ENCODE data around the gene HDAC1. TPM values are rescaled to one million over a fixed set of nuclear protein-coding genes. Genes with fewer than 3 reads are reported as not detected.

HDAC1 gene
- total RNA-seq, 2 experiments from 2014 or later = 56.9 to 61.0 TPM

- Mint-ChIP-seq H3K4me1 (ENCODE audit: low read depth) (peaks cover 27% of the 10 kb centered on the region), H3K27me3 (no peaks in the 10 kb centered on the region), H3K27ac (no peak overlapping the region), H3K9me3 (no peaks in the 10 kb centered on the region), H3K4me3 (no peak overlapping the region), H3K36me3 (ENCODE audit: low read depth) (peaks cover 3% of the 10 kb centered on the region)
- POLR2A ChIA-PET = no interaction called here
- Histone ChIP-seq H3K27ac (ENCODE audit: low read depth in 1 of 2, low read length in 2 of 2) (no peak overlapping the region), H3K4me1 (ENCODE audit: insufficient read depth, low read length) (peaks cover 40% of the 10 kb centered on the region), H3K36me3 (ENCODE audit: insufficient read depth, low read length) (no peaks in the 10 kb centered on the region), H3K27me3 (ENCODE audit: control insufficient read depth in 1 of 2, insufficient read depth in 2 of 2, low read length in 2 of 2) (no peaks in the 10 kb centered on the region), H3K4me3 (ENCODE audit: low read length) (no peak overlapping the region), H3K9me3 (ENCODE audit: control insufficient read depth in 1 of 2, insufficient read depth in 1 of 2, low read length in 2 of 2) (no peaks in the 10 kb centered on the region)
- intact Hi-C loops (cut with DNase I, micrococcal nuclease) = loop anchor here in 1 of 2 experiments (5.0 kb wide), 1 partner anchor 97 kb away; no protein-coding TSS in a partner anchor
- DNase-seq (peak in 2 of 14 experiments; percentile 66 to 76), ATAC-seq (ENCODE audit: poor library complexity) (no peak)
- CTCF ChIA-PET = no interaction called here
- TF ChIP-seq, protein P1, sequence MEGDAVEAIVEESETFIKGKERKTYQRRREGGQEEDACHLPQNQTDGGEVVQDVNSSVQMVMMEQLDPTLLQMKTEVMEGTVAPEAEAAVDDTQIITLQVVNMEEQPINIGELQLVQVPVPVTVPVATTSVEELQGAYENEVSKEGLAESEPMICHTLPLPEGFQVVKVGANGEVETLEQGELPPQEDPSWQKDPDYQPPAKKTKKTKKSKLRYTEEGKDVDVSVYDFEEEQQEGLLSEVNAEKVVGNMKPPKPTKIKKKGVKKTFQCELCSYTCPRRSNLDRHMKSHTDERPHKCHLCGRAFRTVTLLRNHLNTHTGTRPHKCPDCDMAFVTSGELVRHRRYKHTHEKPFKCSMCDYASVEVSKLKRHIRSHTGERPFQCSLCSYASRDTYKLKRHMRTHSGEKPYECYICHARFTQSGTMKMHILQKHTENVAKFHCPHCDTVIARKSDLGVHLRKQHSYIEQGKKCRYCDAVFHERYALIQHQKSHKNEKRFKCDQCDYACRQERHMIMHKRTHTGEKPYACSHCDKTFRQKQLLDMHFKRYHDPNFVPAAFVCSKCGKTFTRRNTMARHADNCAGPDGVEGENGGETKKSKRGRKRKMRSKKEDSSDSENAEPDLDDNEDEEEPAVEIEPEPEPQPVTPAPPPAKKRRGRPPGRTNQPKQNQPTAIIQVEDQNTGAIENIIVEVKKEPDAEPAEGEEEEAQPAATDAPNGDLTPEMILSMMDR (IDR thresholded peaks at IDR 0.05) = no peak
These were observed 47.6 kb downstream of the HDAC1 start for GRCh38 chr1:32339363-32339978.

DNA sequence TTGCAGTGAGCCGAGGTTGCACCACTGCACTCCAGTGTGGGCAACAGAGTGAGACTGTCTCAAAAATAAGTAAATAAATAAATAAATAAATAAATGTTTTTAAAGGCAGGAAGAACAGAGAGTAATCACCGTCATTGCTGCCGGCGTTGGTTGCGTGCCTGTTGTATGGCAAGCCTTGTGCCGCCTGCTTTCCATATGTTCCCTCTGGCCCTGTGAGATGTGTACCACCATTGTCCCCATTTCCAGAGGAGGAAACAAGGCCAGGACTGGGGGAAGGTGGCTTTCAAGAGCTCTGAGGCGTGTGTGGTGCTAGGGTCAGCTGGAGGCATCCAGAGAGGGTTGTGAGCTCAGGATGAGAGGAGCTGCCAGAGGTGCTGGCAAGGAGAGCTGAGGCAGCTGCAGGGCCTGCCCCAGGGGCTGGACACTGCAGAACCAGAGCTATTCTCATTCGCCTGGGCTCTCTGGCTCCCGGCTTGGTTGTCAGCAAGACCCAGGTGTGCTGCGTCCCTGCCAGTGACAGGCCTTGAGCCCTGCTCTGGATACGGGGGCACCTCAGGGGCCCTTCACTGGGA is 49.4 kb downstream of the HDAC1 start:
- H3K27ac ChIP-seq (ENCODE audit: low read depth in 1 of 2, low read length in 2 of 2) = no peak overlapping the region
- no peaks in the 10 kb centered on the region for H3K9me3 ChIP-seq (ENCODE audit: control insufficient read depth in 1 of 2, insufficient read depth in 1 of 2, low read length in 2 of 2)
- H3K4me1 ChIP-seq (ENCODE audit: insufficient read depth, low read length) = peaks cover 48% of the 10 kb centered on the region
- intact Hi-C loops (cut with DNase I, micrococcal nuclease) = no loop called here
- H3K27me3 ChIP-seq (ENCODE audit: control insufficient read depth in 1 of 2, insufficient read depth in 2 of 2, low read length in 2 of 2) = no peaks in the 10 kb centered on the region
- POLR2A ChIA-PET = interaction anchor here (2.2 kb wide), 1 partner anchor 53 kb away, joined by 5 read pairs; the partner anchor contains the start of gene BSDC1
- H3K4me3 ChIP-seq (ENCODE audit: low read length) = no peak overlapping the region
- no peak overlapping the region for H3K4me3 Mint-ChIP-seq
- DNase-seq = no peak
- CTCF ChIA-PET = no interaction called here
- no peaks in the 10 kb centered on the region for H3K36me3 ChIP-seq (ENCODE audit: insufficient read depth, low read length)
- peaks cover 35% of the 10 kb centered on the region for H3K4me1 Mint-ChIP-seq (ENCODE audit: low read depth)
- no peak overlapping the region for H3K27ac Mint-ChIP-seq
- no peaks in the 10 kb centered on the region for H3K9me3 Mint-ChIP-seq
- no peaks in the 10 kb centered on the region for H3K36me3 Mint-ChIP-seq (ENCODE audit: low read depth)
- ATAC-seq (ENCODE audit: poor library complexity) = no peak
- TF ChIP-seq, protein P1 (IDR thresholded peaks at IDR 0.05) = no peak
- H3K27me3 Mint-ChIP-seq = no peaks in the 10 kb centered on the region

- no peak overlapping the region for H3K4me3 ChIP-seq (ENCODE audit: low read length)
- peaks cover 41% of the 10 kb centered on the region for H3K4me1 ChIP-seq (ENCODE audit: insufficient read depth, low read length)
- peaks cover 39% of the 10 kb centered on the region for H3K4me1 Mint-ChIP-seq (ENCODE audit: low read depth)
- intact Hi-C loops (cut with DNase I, micrococcal nuclease) = no loop called here
- no peaks in the 10 kb centered on the region for H3K27me3 ChIP-seq (ENCODE audit: control insufficient read depth in 1 of 2, insufficient read depth in 2 of 2, low read length in 2 of 2)
- no peaks in the 10 kb centered on the region for H3K36me3 Mint-ChIP-seq (ENCODE audit: low read depth)
- TF ChIP-seq, protein P1 (IDR thresholded peaks at IDR 0.05) = no peak
- H3K27me3 Mint-ChIP-seq = no peaks in the 10 kb centered on the region
- POLR2A ChIA-PET = interaction anchor here (2.2 kb wide), 1 partner anchor 52 kb away, joined by 5 read pairs; the partner anchor contains the start of gene BSDC1
- DNase-seq = no peak
- CTCF ChIA-PET = interaction anchor here (1.0 kb wide), 1 partner anchor 9 kb away, joined by 3 read pairs; no protein-coding TSS in a partner anchor
- H3K4me3 Mint-ChIP-seq = no peak overlapping the region
- H3K27ac ChIP-seq (ENCODE audit: low read depth in 1 of 2, low read length in 2 of 2) = no peak overlapping the region
- H3K27ac Mint-ChIP-seq = no peak overlapping the region
- H3K9me3 Mint-ChIP-seq = no peaks in the 10 kb centered on the region
- H3K9me3 ChIP-seq (ENCODE audit: control insufficient read depth in 1 of 2, insufficient read depth in 1 of 2, low read length in 2 of 2) = no peaks in the 10 kb centered on the region
- H3K36me3 ChIP-seq (ENCODE audit: insufficient read depth, low read length) = no peaks in the 10 kb centered on the region
- no peak for ATAC-seq (ENCODE audit: poor library complexity)
These were observed 50.1 kb downstream of the HDAC1 start for GRCh38 chr1:32341971-32342370.
